ENCODE measurements around the gene PCID2. TPM values are rescaled to one million over a fixed set of nuclear protein-coding genes. Genes with fewer than 3 reads are reported as not detected.
"Not testable (repeated sequence)": the region's sequence is repeated elsewhere in the genome, so short reads cannot be mapped to it uniquely, and the experiment has no call there.

The PCID2 gene
- polyA plus RNA-seq, 1 experiment = 73.6 TPM

DNA sequence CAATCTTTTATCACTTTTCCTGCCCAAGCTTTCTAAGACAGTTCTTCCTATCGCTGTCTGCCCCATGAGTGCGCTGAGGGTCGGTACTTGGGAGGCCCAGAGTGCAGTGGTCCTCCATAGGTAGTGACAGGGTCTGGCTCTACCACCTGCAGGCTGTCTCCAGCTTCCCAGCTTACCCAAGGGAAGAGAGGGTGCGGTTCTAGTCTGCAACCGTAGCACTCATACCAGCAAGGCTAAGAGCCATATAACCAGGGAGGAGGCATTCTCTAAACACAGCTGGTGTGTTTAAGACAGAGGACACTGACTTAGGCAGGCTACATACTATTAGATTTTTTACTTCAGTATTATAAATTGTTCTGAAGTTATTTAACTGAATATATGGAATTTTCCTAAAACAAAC lies 41.8 kb downstream of the PCID2 start:
- POLR2A ChIA-PET = no interaction called here
- CTCF ChIA-PET = interaction anchor here (1.1 to 1.3 kb wide), 2 partner anchors 10 to 43 kb away, joined by 3 to 4 read pairs; no protein-coding TSS in a partner anchor
- TF ChIP-seq, protein P1, sequence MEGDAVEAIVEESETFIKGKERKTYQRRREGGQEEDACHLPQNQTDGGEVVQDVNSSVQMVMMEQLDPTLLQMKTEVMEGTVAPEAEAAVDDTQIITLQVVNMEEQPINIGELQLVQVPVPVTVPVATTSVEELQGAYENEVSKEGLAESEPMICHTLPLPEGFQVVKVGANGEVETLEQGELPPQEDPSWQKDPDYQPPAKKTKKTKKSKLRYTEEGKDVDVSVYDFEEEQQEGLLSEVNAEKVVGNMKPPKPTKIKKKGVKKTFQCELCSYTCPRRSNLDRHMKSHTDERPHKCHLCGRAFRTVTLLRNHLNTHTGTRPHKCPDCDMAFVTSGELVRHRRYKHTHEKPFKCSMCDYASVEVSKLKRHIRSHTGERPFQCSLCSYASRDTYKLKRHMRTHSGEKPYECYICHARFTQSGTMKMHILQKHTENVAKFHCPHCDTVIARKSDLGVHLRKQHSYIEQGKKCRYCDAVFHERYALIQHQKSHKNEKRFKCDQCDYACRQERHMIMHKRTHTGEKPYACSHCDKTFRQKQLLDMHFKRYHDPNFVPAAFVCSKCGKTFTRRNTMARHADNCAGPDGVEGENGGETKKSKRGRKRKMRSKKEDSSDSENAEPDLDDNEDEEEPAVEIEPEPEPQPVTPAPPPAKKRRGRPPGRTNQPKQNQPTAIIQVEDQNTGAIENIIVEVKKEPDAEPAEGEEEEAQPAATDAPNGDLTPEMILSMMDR (IDR thresholded peaks at IDR 0.05; ENCODE audit: insufficient read depth, low read depth, low read length) = no peak

DNA sequence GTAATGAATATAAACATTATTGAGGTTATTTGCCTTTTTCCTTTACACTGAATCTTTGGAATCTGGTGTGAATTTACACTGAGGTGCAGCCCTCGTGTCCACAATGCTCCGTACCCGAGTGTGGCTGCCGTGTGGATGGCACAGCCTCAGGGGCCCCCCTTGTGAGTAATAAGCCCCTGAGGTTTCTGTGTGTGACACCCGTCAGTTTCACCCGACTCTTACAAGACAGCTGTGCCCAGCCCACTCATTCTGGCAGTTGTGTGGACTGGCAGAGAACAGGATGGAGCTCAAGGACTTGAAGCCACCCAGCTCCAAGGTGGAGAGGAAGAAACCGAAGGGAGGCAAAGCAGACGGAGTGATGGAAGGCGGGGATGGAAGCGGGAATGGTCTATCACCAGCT lies 42.2 kb downstream of the PCID2 start:
- H3K4me3 ChIP-seq (ENCODE audit: low read depth, low read length) = no peak overlapping the region
- TF ChIP-seq, protein P1 (IDR thresholded peaks at IDR 0.05; ENCODE audit: insufficient read depth, low read depth, low read length) = no peak
- POLR2A ChIA-PET = no interaction called here
- H3K36me3 ChIP-seq (ENCODE audit: control insufficient read depth, insufficient read depth, low read length) = peaks cover 6% of the 10 kb centered on the region
- CTCF ChIA-PET = interaction anchor here (1.1 to 1.3 kb wide), 2 partner anchors 9 to 42 kb away, joined by 3 to 4 read pairs; no protein-coding TSS in a partner anchor
- DNase-seq (ENCODE audit: low read depth) = no peak
- H3K27me3 ChIP-seq (ENCODE audit: control insufficient read depth, insufficient read depth, low read length) = no peaks in the 10 kb centered on the region

More for the DNA sequence above, 41.8 kb downstream of the PCID2 start:
- peaks cover 9% of the 10 kb centered on the region for H3K36me3 ChIP-seq (ENCODE audit: control insufficient read depth, insufficient read depth, low read length)
- no peak overlapping the region for H3K4me3 ChIP-seq (ENCODE audit: low read depth, low read length)
- no peak for DNase-seq (ENCODE audit: low read depth)
- H3K27me3 ChIP-seq (ENCODE audit: control insufficient read depth, insufficient read depth, low read length) = no peaks in the 10 kb centered on the region

DNA sequence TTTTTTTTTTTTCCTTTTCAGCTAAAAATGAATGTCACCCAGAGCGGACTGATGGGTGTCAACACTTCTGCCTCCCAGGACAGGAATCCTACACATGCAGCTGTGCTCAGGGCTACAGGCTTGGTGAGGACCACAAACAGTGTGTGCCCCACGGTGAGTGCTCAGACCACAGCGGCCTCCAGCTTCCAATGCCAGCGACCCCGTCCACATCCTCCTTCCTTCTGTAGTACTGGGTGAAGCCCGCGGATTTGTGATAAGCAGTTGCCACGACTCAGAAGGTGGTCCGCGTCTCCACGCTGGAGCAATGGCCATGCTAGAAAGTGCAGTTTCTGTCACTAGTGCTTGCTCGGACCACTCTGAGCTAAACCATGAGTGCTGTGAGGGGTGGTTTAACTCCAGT lies 44.0 kb downstream of the PCID2 start:
- TF ChIP-seq, protein P1 (IDR thresholded peaks at IDR 0.05; ENCODE audit: insufficient read depth, low read depth, low read length) = no peak
- ChIA-PET POLR2A (no interaction called here), CTCF (interaction anchor here (1.0 kb wide), 1 partner anchor 10 kb away, joined by 3 read pairs; no protein-coding TSS in a partner anchor)
- Histone ChIP-seq H3K36me3 (ENCODE audit: control insufficient read depth, insufficient read depth, low read length) (peaks cover 2% of the 10 kb centered on the region), H3K27me3 (ENCODE audit: control insufficient read depth, insufficient read depth, low read length) (no peaks in the 10 kb centered on the region), H3K4me3 (ENCODE audit: low read depth, low read length) (no peak overlapping the region)
- DNase-seq (ENCODE audit: low read depth) = no peak

DNA sequence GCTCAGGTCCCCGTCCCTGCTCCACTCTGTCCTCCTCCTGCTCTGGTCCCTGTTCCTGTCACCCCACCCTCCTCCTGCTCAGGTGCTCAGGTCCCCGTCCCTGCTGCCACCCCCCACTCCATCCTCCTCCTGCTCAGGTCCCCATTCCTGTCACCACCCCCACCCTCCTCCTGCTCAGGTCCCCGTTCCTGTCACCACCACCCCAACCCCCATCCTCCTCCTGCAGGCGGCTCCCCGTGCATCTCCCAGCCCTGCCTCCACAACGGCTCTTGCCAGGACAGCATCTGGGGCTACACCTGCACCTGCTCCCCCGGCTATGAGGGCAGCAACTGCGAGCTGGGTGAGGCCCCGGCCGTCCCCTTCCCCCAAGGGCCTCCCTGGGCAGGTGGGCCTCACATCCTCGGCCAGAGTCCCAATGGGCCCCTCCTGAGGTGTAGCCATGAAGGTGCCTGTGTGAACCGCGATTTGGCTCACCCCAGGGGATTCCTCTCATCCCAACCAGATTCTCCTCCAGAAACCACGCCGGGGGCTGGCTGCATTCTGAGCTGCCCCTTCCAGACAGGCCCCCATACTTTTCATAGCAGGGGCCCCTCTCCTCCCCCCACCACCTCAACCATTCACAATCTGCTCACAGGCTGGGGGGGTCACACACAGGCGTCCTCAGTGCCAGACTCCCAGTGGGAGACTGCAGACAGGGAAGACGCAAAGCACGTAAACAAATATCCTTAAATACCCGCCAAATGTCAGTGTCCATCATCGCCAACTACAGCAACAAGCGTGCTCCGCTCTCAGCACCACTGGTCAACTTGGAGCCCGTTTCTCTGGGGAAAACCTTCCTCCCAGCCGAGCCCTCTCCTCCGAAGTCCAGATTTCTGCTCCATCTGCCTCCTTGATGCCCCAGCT lies 45.4 kb downstream of the PCID2 start:
- TF ChIP-seq, protein P1 (IDR thresholded peaks at IDR 0.05; ENCODE audit: insufficient read depth, low read depth, low read length) = no peak
- ChIA-PET CTCF (no interaction called here), POLR2A (no interaction called here)
- Histone ChIP-seq H3K36me3 (ENCODE audit: control insufficient read depth, insufficient read depth, low read length) (no peaks in the 10 kb centered on the region), H3K27me3 (ENCODE audit: control insufficient read depth, insufficient read depth, low read length) (no peaks in the 10 kb centered on the region), H3K4me3 (ENCODE audit: low read depth, low read length) (no peak overlapping the region)
- DNase-seq (ENCODE audit: low read depth) = no peak

DNA sequence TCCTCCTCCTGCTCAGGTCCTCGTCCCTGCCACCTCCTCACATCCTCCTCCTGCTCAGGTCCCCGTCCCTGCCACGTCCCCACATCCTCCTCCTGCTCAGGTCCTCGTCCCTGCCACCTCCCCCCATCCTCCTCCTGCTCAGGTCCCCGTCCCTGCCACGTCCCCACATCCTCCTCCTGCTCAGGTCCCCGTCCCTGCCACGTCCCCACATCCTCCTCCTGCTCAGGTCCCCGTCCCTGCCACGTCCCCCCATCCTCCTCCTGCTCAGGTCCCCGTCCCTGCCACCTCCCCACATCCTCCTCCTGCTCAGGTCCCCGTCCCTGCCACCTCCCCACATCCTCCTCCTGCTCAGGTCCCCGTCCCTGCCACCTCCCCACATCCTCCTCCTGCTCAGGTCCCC lies 46.5 kb downstream of the PCID2 start:
- CTCF ChIA-PET; H3K4me3 ChIP-seq (ENCODE audit: low read depth, low read length); DNase-seq (ENCODE audit: low read depth); POLR2A ChIA-PET; H3K27me3 ChIP-seq (ENCODE audit: control insufficient read depth, insufficient read depth, low read length); H3K36me3 ChIP-seq (ENCODE audit: control insufficient read depth, insufficient read depth, low read length): not testable (repeated sequence)
